ENCODE measurements around the gene PHACTR4.
A peak's percentile ranks its signal among the peaks of the same experiment; 100 is the strongest.
"Not testable (repeated sequence)": the region's sequence is repeated elsewhere in the genome, so short reads cannot be mapped to it uniquely, and the experiment has no call there.

PHACTR4 gene

GRCh38 chr1:28526886-28527285, 157.3 kb downstream of the PHACTR4 start:
- DNase-seq: no peak

GRCh38 chr1:28530456-28530855, 160.9 kb downstream of the PHACTR4 start:
- no peak for DNase-seq

GRCh38 chr1:28534671-28535070, 165.1 kb downstream of the PHACTR4 start:
- no peak for DNase-seq

GRCh38 chr1:28535180-28535579, 165.6 kb downstream of the PHACTR4 start:
- DNase-seq: no peak

GRCh38 chr1:28537457-28538199, 168.1 kb downstream of the PHACTR4 start:
- peak; percentile 35 for DNase-seq

GRCh38 chr1:28538286-28538685, 168.7 kb downstream of the PHACTR4 start:
- peak; percentile 13 for DNase-seq

- DNase-seq: no peak
Observed at GRCh38 chr1:28540651-28541050, 171.1 kb downstream of the PHACTR4 start.

GRCh38 chr1:28541414-28542015, 172.0 kb downstream of the PHACTR4 start:
- not testable (repeated sequence) for DNase-seq

GRCh38 chr1:28545246-28545628, 175.7 kb downstream of the PHACTR4 start:
- DNase-seq: no peak

- no peak for DNase-seq
Observed at GRCh38 chr1:28548318-28548717, 178.8 kb downstream of the PHACTR4 start.

All from right hindlimb (tissue), 1 donor.